Measurements from ENCODE around the gene KLF3.

Gene KLF3

GRCh38 chr4:38699112-38699511 is 35.1 kb downstream of the KLF3 start:
- 100% methylated on average over 2 of the region's 2 CpGs for WGBS
- Histone ChIP-seq H2BK15ac (ENCODE audit: low read depth, poor library complexity, severe bottlenecking) (no peak overlapping the region), H4K8ac (ENCODE audit: low read length) (no peak overlapping the region), H3K9me3 (ENCODE audit: control insufficient read depth, low read length) (no peaks in the 10 kb centered on the region), H3K23ac (ENCODE audit: low read length in 2 of 2) (no peak overlapping the region), H3K4me3 (ENCODE audit: insufficient read depth in 1 of 2, low read depth in 1 of 2, low read length in 2 of 2) (no peak overlapping the region), H3K79me1 (replicated peaks; ENCODE audit: low read length, poor library complexity, severe bottlenecking) (peaks cover 14% of the 10 kb centered on the region), H3K18ac (ENCODE audit: low read depth in 1 of 2, low read length in 2 of 2) (no peak overlapping the region), H2AK5ac (ENCODE audit: low read length, severe bottlenecking) (no peak overlapping the region), H3K4me2 (ENCODE audit: low read length, poor library complexity, severe bottlenecking) (no peak overlapping the region), H3K14ac (ENCODE audit: low read length in 2 of 2) (no peak overlapping the region), H3K4ac (ENCODE audit: low read depth in 1 of 2, low read length in 2 of 2) (no peak overlapping the region), H3K27me3 (ENCODE audit: control insufficient read depth in 1 of 2, insufficient read depth in 1 of 2, low read length in 2 of 2) (no peaks in the 10 kb centered on the region), H3K4me1 (ENCODE audit: control insufficient read depth, insufficient read depth, low read depth, low read length) (no peaks in the 10 kb centered on the region), H2AFZ (ENCODE audit: low read depth, low read length) (no peak overlapping the region), H4K91ac (ENCODE audit: low read length) (no peak overlapping the region), H3K27ac (ENCODE audit: low read length, poor library complexity, severe bottlenecking) (no peak overlapping the region), H2BK12ac (ENCODE audit: low read length in 2 of 2) (no peak overlapping the region), H3K36me3 (ENCODE audit: control insufficient read depth in 1 of 2, insufficient read depth in 2 of 2, low read depth in 1 of 2, low read length in 2 of 2) (peaks cover 20 to 59% of the 10 kb centered on the region in 2 experiments), H2BK120ac (ENCODE audit: low read depth, low read length) (no peak overlapping the region), H2BK5ac (ENCODE audit: low read depth, low read length, poor library complexity, severe bottlenecking) (no peak overlapping the region), H3K9ac (ENCODE audit: low read length) (no peak overlapping the region)
- no peak for DNase-seq

GRCh38 chr4:38703635-38704034 is 39.6 kb downstream of the KLF3 start:
- Histone ChIP-seq H3K27me3 (ENCODE audit: control insufficient read depth in 1 of 2, insufficient read depth in 1 of 2, low read length in 2 of 2) (no peaks in the 10 kb centered on the region), H4K8ac (ENCODE audit: low read length) (no peak overlapping the region), H3K9ac (ENCODE audit: low read length) (no peak overlapping the region), H2AFZ (ENCODE audit: low read depth, low read length) (no peak overlapping the region), H3K27ac (ENCODE audit: low read length, poor library complexity, severe bottlenecking) (no peak overlapping the region), H2BK120ac (ENCODE audit: low read depth, low read length) (no peak overlapping the region), H3K4me1 (ENCODE audit: control insufficient read depth, insufficient read depth, low read depth, low read length) (no peaks in the 10 kb centered on the region), H3K4me2 (ENCODE audit: low read length, poor library complexity, severe bottlenecking) (no peak overlapping the region), H3K4me3 (ENCODE audit: insufficient read depth in 1 of 2, low read depth in 1 of 2, low read length in 2 of 2) (no peak overlapping the region), H2BK15ac (ENCODE audit: low read depth, poor library complexity, severe bottlenecking) (no peak overlapping the region), H3K79me1 (replicated peaks; ENCODE audit: low read length, poor library complexity, severe bottlenecking) (peaks cover 2% of the 10 kb centered on the region), H2AK5ac (ENCODE audit: low read length, severe bottlenecking) (no peak overlapping the region), H3K9me3 (ENCODE audit: control insufficient read depth, low read length) (no peaks in the 10 kb centered on the region), H3K23ac (ENCODE audit: low read length in 2 of 2) (no peak overlapping the region), H3K36me3 (ENCODE audit: control insufficient read depth in 1 of 2, insufficient read depth in 2 of 2, low read depth in 1 of 2, low read length in 2 of 2) (peaks cover 0 to 14% of the 10 kb centered on the region in 2 experiments), H3K18ac (ENCODE audit: low read depth in 1 of 2, low read length in 2 of 2) (no peak overlapping the region), H2BK12ac (ENCODE audit: low read length in 2 of 2) (no peak overlapping the region), H2BK5ac (ENCODE audit: low read depth, low read length, poor library complexity, severe bottlenecking) (no peak overlapping the region), H3K4ac (ENCODE audit: low read depth in 1 of 2, low read length in 2 of 2) (no peak overlapping the region), H3K14ac (ENCODE audit: low read length in 2 of 2) (no peak overlapping the region), H4K91ac (ENCODE audit: low read length) (no peak overlapping the region)
- DNase-seq, result no peak
- WGBS, result 92% methylated on average over 3 of the region's 4 CpGs

GRCh38 chr4:38704622-38705154 is 40.7 kb downstream of the KLF3 start:
- Histone ChIP-seq H3K27me3 (ENCODE audit: control insufficient read depth in 1 of 2, insufficient read depth in 1 of 2, low read length in 2 of 2) (no peaks in the 10 kb centered on the region), H3K36me3 (ENCODE audit: control insufficient read depth in 1 of 2, insufficient read depth in 2 of 2, low read depth in 1 of 2, low read length in 2 of 2) (peaks cover 0 to 4% of the 10 kb centered on the region in 2 experiments), H2BK120ac (ENCODE audit: low read depth, low read length) (no peak overlapping the region), H3K4me3 (ENCODE audit: insufficient read depth in 1 of 2, low read depth in 1 of 2, low read length in 2 of 2) (no peak overlapping the region), H3K4me2 (ENCODE audit: low read length, poor library complexity, severe bottlenecking) (no peak overlapping the region), H2AFZ (ENCODE audit: low read depth, low read length) (no peak overlapping the region), H3K9ac (ENCODE audit: low read length) (no peak overlapping the region), H3K79me1 (replicated peaks; ENCODE audit: low read length, poor library complexity, severe bottlenecking) (no peaks in the 10 kb centered on the region), H4K91ac (ENCODE audit: low read length) (no peak overlapping the region), H3K23ac (ENCODE audit: low read length in 2 of 2) (no peak overlapping the region), H3K4me1 (ENCODE audit: control insufficient read depth, insufficient read depth, low read depth, low read length) (no peaks in the 10 kb centered on the region), H2BK15ac (ENCODE audit: low read depth, poor library complexity, severe bottlenecking) (no peak overlapping the region), H2BK12ac (ENCODE audit: low read length in 2 of 2) (no peak overlapping the region), H3K14ac (ENCODE audit: low read length in 2 of 2) (no peak overlapping the region), H3K9me3 (ENCODE audit: control insufficient read depth, low read length) (no peaks in the 10 kb centered on the region), H2BK5ac (ENCODE audit: low read depth, low read length, poor library complexity, severe bottlenecking) (no peak overlapping the region), H4K8ac (ENCODE audit: low read length) (no peak overlapping the region), H3K27ac (ENCODE audit: low read length, poor library complexity, severe bottlenecking) (no peak overlapping the region), H3K18ac (ENCODE audit: low read depth in 1 of 2, low read length in 2 of 2) (no peak overlapping the region), H3K4ac (ENCODE audit: low read depth in 1 of 2, low read length in 2 of 2) (no peak overlapping the region), H2AK5ac (ENCODE audit: low read length, severe bottlenecking) (no peak overlapping the region)
- WGBS, result 77% methylated on average over 2 of the region's 3 CpGs
- DNase-seq, result no peak

DNA sequence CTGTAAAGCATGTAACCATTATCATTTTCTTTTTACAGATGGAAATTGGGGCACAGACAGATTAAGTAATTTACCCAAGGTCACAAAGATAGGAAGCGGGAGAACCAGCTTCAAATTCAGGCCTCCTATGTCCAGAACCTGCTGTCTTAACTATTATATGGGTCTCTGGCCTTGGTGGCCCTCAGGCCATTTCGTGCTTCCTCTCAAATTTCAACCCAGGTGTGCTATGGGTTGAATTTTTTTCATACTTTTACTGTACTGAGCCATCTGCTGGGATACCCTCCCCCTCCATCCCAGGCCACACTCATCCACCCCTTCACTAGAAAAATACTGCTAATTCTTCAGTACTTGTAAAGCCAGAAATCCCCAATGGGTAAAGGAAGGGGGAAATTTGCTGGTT is 42.3 kb downstream of the KLF3 start:
- Histone ChIP-seq H2BK120ac (ENCODE audit: low read depth, low read length) (no peak overlapping the region), H2BK15ac (ENCODE audit: low read depth, poor library complexity, severe bottlenecking) (no peak overlapping the region), H3K9ac (ENCODE audit: low read length) (no peak overlapping the region), H3K4ac (ENCODE audit: low read depth in 1 of 2, low read length in 2 of 2) (no peak overlapping the region), H3K18ac (ENCODE audit: low read depth in 1 of 2, low read length in 2 of 2) (no peak overlapping the region), H3K36me3 (ENCODE audit: control insufficient read depth in 1 of 2, insufficient read depth in 2 of 2, low read depth in 1 of 2, low read length in 2 of 2) (no peaks in the 10 kb centered on the region), H3K14ac (ENCODE audit: low read length in 2 of 2) (no peak overlapping the region), H2BK5ac (ENCODE audit: low read depth, low read length, poor library complexity, severe bottlenecking) (no peak overlapping the region), H3K27me3 (ENCODE audit: control insufficient read depth in 1 of 2, insufficient read depth in 1 of 2, low read length in 2 of 2) (no peaks in the 10 kb centered on the region), H3K4me3 (ENCODE audit: insufficient read depth in 1 of 2, low read depth in 1 of 2, low read length in 2 of 2) (no peak overlapping the region), H3K9me3 (ENCODE audit: control insufficient read depth, low read length) (no peaks in the 10 kb centered on the region), H3K79me1 (replicated peaks; ENCODE audit: low read length, poor library complexity, severe bottlenecking) (no peaks in the 10 kb centered on the region), H2BK12ac (ENCODE audit: low read length in 2 of 2) (no peak overlapping the region), H3K27ac (ENCODE audit: low read length, poor library complexity, severe bottlenecking) (no peak overlapping the region), H3K4me1 (ENCODE audit: control insufficient read depth, insufficient read depth, low read depth, low read length) (no peaks in the 10 kb centered on the region), H4K8ac (ENCODE audit: low read length) (no peak overlapping the region), H2AFZ (ENCODE audit: low read depth, low read length) (no peak overlapping the region), H4K91ac (ENCODE audit: low read length) (no peak overlapping the region), H2AK5ac (ENCODE audit: low read length, severe bottlenecking) (no peak overlapping the region), H3K4me2 (ENCODE audit: low read length, poor library complexity, severe bottlenecking) (no peak overlapping the region), H3K23ac (ENCODE audit: low read length in 2 of 2) (no peak overlapping the region)
- DNase-seq, result no peak
- 56% methylated on average over 2 of the region's 2 CpGs for WGBS

Data from mesenchymal stem cell (in vitro differentiated cells and primary cell).